MCF 10A (cell line): ENCODE data around the gene PITPNB. TPM values are rescaled to one million over a fixed set of nuclear protein-coding genes. Genes with fewer than 3 reads are reported as not detected.

Experiments
- BruUV-seq: library from RNA; stranded (reverse); fragments of 400-500 nt; replicated peaks from 2 replicates; lab custom pipeline; 2021; lab: Mats Ljungman, UMichigan
- CTCF ChIA-PET: fragments of 300-600 bp; sonication (Branson Sonifier 250); formaldehyde crosslinking; extraction: SDS; loops from one replicate; lab custom pipeline; 2021; ENCODE audit warnings: antibody characterized with exemption, inconsistent platforms; lab: Yijun Ruan, JAX
- POLR2A ChIA-PET: fragments of 300-600, 350-650 bp; sonication (Branson Sonifier 250); formaldehyde crosslinking; extraction: SDS; loops from one replicate; lab custom pipeline; 2020; ENCODE audit warnings: antibody characterized with exemption, inconsistent platforms; lab: Yijun Ruan, JAX
- DNase-seq: peaks from one replicate; pipeline ENCODE4 v3.0.0-alpha.2; 2018; ENCODE audit not compliant: unreplicated experiment
- H3K27ac Mint-ChIP-seq: one replicate; pipeline ENCODE4 v1.8.0; 2022; ENCODE audit warnings: mild to moderate bottlenecking, low read depth, mixed read lengths; ENCODE audit not compliant: unreplicated experiment
- H3K27me3 Mint-ChIP-seq: one replicate; pipeline ENCODE4 v1.8.0; 2022; ENCODE audit warnings: mixed read lengths; ENCODE audit not compliant: insufficient read depth, unreplicated experiment
- H3K36me3 Mint-ChIP-seq: one replicate; pipeline ENCODE4 v1.8.0; 2022; ENCODE audit warnings: mild to moderate bottlenecking, moderate library complexity, mixed read lengths; ENCODE audit not compliant: insufficient read depth, unreplicated experiment
- H3K4me1 Mint-ChIP-seq: one replicate; pipeline ENCODE4 v1.8.0; 2022; ENCODE audit warnings: mixed read lengths; ENCODE audit not compliant: insufficient read depth, unreplicated experiment
- H3K4me3 Mint-ChIP-seq: one replicate; pipeline ENCODE4 v1.8.0; 2022; ENCODE audit warnings: mild to moderate bottlenecking, moderate library complexity, mixed read lengths; ENCODE audit not compliant: unreplicated experiment
- H3K9me3 Mint-ChIP-seq: one replicate; pipeline ENCODE4 v1.8.0; 2022; ENCODE audit warnings: mixed read lengths; ENCODE audit not compliant: unreplicated experiment
- intact Hi-C: fragments of 100-400 bp; cut with micrococcal nuclease; formaldehyde crosslinking; loops from 2 replicates; pipeline ENCODE4 v1.14.1; 2022
- total RNA-seq: library from RNA; stranded (reverse); gene quantifications from 2 replicates; pipeline ENCODE4 v1.2.3, GENCODE V29; 2022
- TF ChIP-seq, protein P1 (sequence below): fragments of 200-600 bp; IDR thresholded peaks from one replicate; pipeline ENCODE4 v1.8.0; 2022; ENCODE audit warnings: antibody characterized with exemption, mild to moderate bottlenecking; ENCODE audit not compliant: unreplicated experiment

PITPNB gene
- total RNA-seq, 1 experiment from 2014 or later, result 124 TPM

GRCh38 chr22:27820896-27821866 lies 97.9 kb downstream of the PITPNB start:
- no peak for DNase-seq
- BruUV-seq, result no TSS peak
- TF ChIP-seq, protein P1, sequence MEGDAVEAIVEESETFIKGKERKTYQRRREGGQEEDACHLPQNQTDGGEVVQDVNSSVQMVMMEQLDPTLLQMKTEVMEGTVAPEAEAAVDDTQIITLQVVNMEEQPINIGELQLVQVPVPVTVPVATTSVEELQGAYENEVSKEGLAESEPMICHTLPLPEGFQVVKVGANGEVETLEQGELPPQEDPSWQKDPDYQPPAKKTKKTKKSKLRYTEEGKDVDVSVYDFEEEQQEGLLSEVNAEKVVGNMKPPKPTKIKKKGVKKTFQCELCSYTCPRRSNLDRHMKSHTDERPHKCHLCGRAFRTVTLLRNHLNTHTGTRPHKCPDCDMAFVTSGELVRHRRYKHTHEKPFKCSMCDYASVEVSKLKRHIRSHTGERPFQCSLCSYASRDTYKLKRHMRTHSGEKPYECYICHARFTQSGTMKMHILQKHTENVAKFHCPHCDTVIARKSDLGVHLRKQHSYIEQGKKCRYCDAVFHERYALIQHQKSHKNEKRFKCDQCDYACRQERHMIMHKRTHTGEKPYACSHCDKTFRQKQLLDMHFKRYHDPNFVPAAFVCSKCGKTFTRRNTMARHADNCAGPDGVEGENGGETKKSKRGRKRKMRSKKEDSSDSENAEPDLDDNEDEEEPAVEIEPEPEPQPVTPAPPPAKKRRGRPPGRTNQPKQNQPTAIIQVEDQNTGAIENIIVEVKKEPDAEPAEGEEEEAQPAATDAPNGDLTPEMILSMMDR, result no peak
- Mint-ChIP-seq H3K36me3 (no peaks in the 10 kb centered on the region), H3K4me3 (no peak overlapping the region), H3K27me3 (peaks cover 7% of the 10 kb centered on the region), H3K4me1 (no peaks in the 10 kb centered on the region), H3K9me3 (no peaks in the 10 kb centered on the region), H3K27ac (no peak overlapping the region)
- CTCF ChIA-PET, result interaction anchor here (0.7 kb wide), 1 partner anchor 565 kb away, joined by 3 read pairs; no protein-coding TSS in a partner anchor
- intact Hi-C loops, result no loop called here
- POLR2A ChIA-PET, result no interaction called here

DNA sequence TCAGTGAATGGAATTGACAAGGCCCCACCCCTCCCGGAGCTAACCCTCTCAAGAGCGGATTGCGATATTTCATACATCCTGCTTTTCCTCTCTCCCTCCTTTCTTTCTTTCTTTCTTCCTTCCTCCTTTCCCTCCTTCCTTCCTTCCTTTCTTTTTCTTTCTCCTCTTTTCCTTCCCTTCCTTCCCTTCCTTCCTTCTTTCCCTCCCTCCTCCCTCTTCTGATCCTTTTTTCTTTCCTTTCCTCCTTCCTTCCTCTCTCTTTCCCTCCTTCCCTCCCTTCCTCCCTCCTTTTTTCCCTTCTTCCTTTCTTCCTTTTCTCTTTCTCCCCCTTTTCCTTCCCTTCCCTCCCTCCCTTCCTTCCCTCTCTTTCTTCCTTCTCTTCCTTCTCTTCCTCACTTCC lies 102.5 kb downstream of the PITPNB start:
- no peak overlapping the region for H3K4me3 Mint-ChIP-seq
- peaks cover 2% of the 10 kb centered on the region for H3K4me1 Mint-ChIP-seq
- TF ChIP-seq, protein P1, result no peak
- no TSS peak for BruUV-seq
- ChIA-PET CTCF (interaction anchor here (0.8 kb wide), 1 partner anchor 411 kb away, joined by 3 read pairs; no protein-coding TSS in a partner anchor), POLR2A (interaction anchor here (0.6 to 0.7 kb wide), 2 partner anchors 199 to 286 kb away, joined by 3 to 5 read pairs; no protein-coding TSS in a partner anchor)
- H3K9me3 Mint-ChIP-seq, result no peaks in the 10 kb centered on the region
- no peak for DNase-seq
- H3K27me3 Mint-ChIP-seq, result peaks cover 14% of the 10 kb centered on the region
- intact Hi-C loops, result no loop called here
- H3K36me3 Mint-ChIP-seq, result no peaks in the 10 kb centered on the region
- no peak overlapping the region for H3K27ac Mint-ChIP-seq

GRCh38 chr22:27815826-27816530 lies 103.1 kb downstream of the PITPNB start:
- Mint-ChIP-seq H3K27ac (no peak overlapping the region), H3K4me3 (no peak overlapping the region), H3K36me3 (no peaks in the 10 kb centered on the region), H3K9me3 (no peaks in the 10 kb centered on the region), H3K4me1 (peaks cover 7% of the 10 kb centered on the region), H3K27me3 (peaks cover 14% of the 10 kb centered on the region)
- intact Hi-C loops, result no loop called here
- no peak for DNase-seq
- no TSS peak for BruUV-seq
- ChIA-PET CTCF (interaction anchor here (0.8 kb wide), 1 partner anchor 410 kb away, joined by 3 read pairs; no protein-coding TSS in a partner anchor), POLR2A (interaction anchor here (0.7 kb wide), 1 partner anchor 285 kb away, joined by 3 read pairs; no protein-coding TSS in a partner anchor)
- TF ChIP-seq, protein P1, result no peak

GRCh38 chr22:27814993-27815392 lies 104.1 kb downstream of the PITPNB start:
- Mint-ChIP-seq H3K36me3 (no peaks in the 10 kb centered on the region), H3K9me3 (no peaks in the 10 kb centered on the region), H3K4me1 (peaks cover 8% of the 10 kb centered on the region), H3K27me3 (peaks cover 14% of the 10 kb centered on the region), H3K4me3 (no peak overlapping the region), H3K27ac (no peak overlapping the region)
- intact Hi-C loops, result no loop called here
- ChIA-PET CTCF (no interaction called here), POLR2A (no interaction called here)
- TF ChIP-seq, protein P1, result no peak
- BruUV-seq, result no TSS peak
- no peak for DNase-seq
